HG03378 (cell line): ENCODE data around the gene NEUROG1.
"Not testable (repeated sequence)": the region's sequence is repeated elsewhere in the genome, so short reads cannot be mapped to it uniquely, and the experiment has no call there.

Experiments used
- ATAC-seq: cut with Tn5 transposase; IDR thresholded peaks from one replicate; pipeline ENCODE4 v1.9.1; 2021; ENCODE audit warnings: mild to moderate bottlenecking, moderate library complexity; ENCODE audit not compliant: unreplicated experiment

The NEUROG1 gene

GRCh38 chr5:135497971-135498636 lies 37.7 kb downstream of the NEUROG1 start:
- no peak for ATAC-seq

- ATAC-seq, result not testable (repeated sequence)
Measured at GRCh38 chr5:135495531-135495930, 40.2 kb downstream of the NEUROG1 start.

GRCh38 chr5:135494196-135494595 lies 41.6 kb downstream of the NEUROG1 start:
- ATAC-seq, result no peak

- no peak for ATAC-seq
Measured at GRCh38 chr5:135493406-135494180, 42.2 kb downstream of the NEUROG1 start.

DNA sequence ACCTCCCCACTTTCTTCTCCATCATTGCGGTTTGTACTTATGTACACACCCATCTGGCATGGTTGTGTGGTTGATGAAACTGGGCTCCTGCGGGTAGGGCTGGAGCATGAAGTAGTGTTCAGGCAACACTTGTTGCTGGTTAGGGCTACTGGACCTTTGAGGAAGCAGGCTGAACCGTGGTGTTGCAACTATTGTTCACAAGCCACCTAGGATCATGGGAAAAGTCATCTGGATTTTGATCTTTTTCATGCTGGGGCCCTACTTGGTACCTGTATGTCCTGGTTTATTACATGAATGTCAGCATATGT lies 43.5 kb downstream of the NEUROG1 start:
- ATAC-seq, result no peak

- no peak for ATAC-seq
Measured at GRCh38 chr5:135491552-135492318, 44.0 kb downstream of the NEUROG1 start.

DNA sequence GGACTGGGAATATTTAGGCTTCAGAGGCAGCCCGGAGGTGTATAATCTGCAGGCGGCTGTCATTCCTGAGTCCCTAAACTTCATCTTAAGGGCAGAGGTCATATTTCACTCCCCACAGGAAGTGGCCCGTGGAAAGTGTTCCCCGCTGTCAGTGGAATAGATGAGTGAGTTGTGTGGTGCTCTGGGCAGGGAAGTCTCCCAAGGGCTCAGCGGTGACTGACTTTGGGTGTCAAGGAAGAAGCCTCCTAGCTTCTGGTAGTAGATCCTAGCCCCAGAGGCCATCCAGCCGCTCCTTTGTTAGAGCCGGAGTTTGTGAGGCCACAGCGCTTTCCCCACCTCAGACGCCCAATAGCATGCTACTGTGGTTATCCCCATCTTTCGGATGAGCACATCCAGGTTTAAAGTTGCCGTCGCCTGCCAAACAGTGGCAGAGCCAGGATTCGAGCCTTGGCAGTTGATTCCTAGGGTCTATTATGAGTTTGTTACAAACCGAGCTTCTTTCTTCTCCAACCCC lies 44.7 kb downstream of the NEUROG1 start:
- ATAC-seq, result no peak

DNA sequence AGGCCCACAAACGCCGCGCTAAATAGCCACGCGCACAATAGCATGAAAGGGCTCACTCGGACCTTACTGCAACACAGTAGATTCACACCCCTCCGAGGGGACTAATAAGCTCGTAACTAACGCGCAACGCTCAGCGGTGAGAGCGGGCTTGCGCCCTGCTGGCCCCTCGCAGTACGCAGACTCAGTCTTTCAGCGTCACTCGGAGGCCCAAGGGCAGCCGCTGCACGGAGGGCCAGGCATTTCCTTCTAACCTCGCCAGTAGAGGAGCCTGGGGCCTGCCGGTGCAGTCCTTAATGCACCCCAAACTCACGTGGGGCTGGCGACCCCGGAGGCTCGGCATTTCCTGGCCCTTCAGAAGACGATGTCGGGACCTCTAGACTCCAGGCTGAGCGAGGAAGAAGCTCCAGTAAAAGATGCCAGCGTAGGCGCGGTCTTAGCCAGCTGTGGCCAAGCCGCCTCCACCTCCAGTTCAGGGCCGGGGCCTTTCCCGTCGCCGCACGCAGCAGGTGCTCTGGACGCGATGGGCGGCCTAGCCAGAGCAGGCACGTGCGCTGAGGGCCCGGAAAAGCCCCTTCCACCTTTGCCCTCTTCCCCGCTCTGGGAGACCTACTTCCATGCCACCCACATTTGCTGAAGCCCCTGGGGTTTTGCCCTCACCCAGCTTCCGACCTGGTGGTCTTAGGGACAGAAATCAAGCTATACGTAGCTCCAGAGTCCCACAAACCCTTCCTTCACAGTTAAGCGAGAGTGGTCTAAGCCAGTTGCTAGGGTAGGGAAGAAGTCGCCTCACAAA lies 45.3 kb downstream of the NEUROG1 start:
- ATAC-seq, result no peak

GRCh38 chr5:135489466-135490244 lies 46.1 kb downstream of the NEUROG1 start:
- ATAC-seq, result no peak

DNA sequence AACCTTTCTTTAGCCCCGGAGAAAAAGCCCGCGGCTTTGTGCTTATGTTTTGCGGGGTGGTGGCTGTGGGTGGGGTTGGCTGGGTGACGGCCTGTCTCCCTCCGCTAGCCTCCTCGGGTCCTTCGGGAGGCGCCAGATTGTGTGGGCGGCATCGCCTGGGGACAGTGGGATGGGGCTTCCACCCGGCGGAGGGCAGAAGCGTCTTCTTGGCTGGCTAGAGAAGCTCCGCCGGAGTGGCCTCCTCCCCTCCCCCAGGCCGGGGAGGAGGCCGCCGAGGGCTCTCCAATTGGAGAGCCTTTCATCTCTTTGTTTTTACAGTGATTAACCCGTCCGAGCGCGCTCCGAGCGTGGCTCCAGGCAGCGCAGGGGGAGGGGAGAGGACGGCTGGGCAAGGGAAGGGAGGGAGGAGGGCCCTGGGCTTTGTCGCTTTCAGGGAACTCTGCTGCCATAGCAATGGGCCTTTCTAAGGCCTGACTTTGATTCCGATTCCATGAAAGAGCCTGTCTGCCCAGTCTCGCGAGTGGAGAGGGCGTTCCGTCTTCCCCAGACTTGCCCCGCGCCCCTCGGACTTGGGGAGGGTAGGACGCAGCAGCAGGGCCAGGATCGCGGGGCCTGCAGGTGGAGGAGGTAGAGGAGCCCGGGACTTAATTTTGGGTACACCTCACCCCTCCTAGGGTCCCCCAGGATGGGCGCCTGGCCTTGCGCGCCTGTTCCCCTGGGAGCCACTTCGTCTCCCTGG lies 46.9 kb downstream of the NEUROG1 start:
- ATAC-seq, result no peak

DNA sequence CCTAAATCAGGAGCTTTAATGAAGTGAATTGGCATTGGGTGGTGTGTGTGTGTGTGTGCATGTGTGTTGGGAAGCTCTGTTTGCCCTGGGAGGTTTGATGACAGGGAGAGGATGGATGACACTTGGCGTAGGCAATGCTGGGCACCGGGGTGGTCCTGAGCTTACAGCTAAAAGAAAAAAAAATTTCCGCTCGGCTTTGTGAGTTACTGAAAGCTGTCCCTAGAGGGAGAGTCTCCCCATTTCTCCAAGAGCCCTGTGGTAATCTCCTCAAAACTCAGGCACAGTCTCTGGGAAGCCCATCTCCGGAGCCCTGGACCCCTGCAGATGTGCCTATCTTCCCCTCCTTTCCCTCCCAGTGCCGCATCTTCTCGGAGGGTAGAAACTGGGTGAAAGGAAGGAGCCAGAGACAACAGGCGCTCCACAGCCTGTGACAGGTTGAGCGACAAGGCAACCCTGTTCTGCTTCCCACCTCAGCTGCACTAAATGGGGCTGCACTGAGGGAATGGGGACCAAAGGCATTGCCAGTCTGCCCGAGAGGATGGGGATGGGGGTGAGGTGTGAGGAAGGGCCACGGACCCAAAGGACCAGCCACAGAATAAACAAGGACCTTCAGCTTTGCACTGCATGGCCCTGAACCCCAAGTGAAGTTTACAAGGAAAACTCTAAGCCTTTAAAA lies 47.8 kb downstream of the NEUROG1 start:
- no peak for ATAC-seq

DNA sequence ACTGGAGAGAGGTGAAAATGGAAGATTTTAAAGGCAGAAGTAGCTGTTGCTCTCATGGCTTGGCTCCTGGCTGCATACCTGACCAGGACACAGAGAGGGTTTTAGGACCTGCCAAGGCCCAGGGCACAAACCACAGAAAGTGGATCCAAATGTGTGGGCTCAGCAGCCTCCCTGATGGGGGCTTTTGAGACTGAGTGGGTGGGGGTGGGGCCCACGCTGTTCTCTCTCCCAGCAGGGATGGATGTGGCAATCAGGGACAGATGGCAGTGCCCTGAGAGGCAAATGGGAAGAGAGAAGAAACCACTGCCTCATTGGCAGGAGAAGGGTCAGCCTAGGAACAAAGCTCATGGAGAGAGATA lies 48.7 kb downstream of the NEUROG1 start:
- ATAC-seq, result no peak

DNA sequence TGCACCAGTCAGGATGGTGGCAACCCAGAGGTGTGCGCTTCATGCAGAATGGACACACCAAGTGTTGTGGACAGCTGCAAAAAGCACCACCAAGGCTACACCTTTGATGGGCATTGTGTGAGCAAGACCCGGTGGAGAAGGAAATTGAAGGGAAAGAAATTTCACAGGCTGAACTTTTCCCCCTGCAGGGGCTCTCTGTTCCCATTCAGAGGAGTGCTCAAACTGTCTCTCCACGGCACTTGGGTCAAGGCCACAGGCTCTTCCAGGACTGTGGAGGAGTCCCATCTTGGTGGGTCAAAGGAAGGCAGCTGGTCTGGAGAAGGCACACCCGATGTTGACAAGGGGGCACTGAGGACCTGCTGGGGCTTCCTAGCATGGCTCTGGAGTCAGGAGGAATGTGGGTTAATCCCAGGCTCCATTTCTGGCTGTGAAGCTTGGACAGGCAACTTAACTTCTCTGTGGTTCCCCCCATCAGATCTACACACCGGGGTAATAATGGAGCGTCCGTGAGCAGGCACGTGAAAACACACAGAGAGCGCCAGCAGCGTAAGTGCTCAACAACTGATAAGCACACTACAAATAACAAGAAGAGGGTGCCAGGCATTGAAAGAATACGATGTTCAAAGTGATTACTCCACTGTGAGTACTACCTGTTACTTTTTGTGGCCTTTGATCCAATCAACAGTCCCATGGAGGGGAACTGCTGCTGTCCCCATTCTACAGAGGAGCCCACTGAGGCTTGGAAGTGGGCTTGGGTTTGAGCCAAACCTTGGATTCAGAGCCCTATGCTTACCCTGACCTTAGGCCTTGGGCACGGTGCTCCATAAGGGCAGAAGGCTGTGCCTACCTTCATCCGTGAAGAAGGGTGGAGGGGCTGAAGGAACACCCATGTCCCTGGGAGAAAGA lies 49.4 kb downstream of the NEUROG1 start:
- ATAC-seq, result no peak

- ATAC-seq, result no peak
Measured at GRCh38 chr5:135484674-135485086, 51.1 kb downstream of the NEUROG1 start.
